Measurements from ENCODE around the gene USP48. TPM values are rescaled to one million over a fixed set of nuclear protein-coding genes. Genes with fewer than 3 reads are reported as not detected.

Gene USP48
- polyA plus RNA-seq, 2 of the 4 experiments (the other 2 are of a cell fraction) = 22.8 to 27.4 TPM

DNA sequence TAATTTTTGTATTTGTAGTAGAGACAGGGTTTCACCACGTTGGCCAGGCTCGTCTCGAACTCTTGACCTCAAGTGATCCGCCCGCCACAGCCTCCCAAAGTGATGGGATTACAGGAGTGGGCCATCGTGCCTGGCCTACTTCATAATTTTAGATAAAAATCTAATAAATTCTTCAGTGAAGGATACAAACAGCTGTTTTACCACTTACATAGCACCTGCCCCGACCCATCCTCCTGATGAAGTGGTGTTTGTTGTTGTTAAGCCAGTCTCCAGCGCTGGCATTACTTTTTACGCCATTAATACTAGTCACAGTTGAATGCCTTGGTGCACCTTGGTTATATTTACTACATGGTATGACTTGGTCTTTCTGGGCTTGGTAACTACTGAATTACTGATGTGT lies 101.5 kb downstream of the USP48 start:
- ChIA-PET CTCF (interaction anchor here (1.4 kb wide), 1 partner anchor 8 kb away, joined by 3 read pairs; no protein-coding TSS in a partner anchor), POLR2A (no interaction called here)
- no peak overlapping the region for H3K27ac ChIP-seq
- H3K9me3 ChIP-seq = peaks cover 12% of the 10 kb centered on the region; the same call in 2 of the 3 replicates
- DNase-seq (ENCODE audit: low read depth in 1 of 2, low spot score in 1 of 2) (no peak), FAIRE-seq (no peak), ATAC-seq (no peak)
- H3K4me3 ChIP-seq = no peak overlapping the region
- TF ChIP-seq ZNF302 (CRISPR knock-in tag; IDR thresholded peaks at IDR 0.05) = no peak
- no peak for TF ChIP-seq CBX8 (IDR thresholded peaks at IDR 0.05)
- TF ChIP-seq FOSL2 (IDR thresholded peaks at IDR 0.05) = no peak
- no peak for TF ChIP-seq FOSL2 (CRISPR knock-in tag; IDR thresholded peaks at IDR 0.05)
- TF ChIP-seq JUN (IDR thresholded peaks at IDR 0.05) = no peak
- no peak for TF ChIP-seq KDM1A (IDR thresholded peaks at IDR 0.05; ENCODE audit: low read depth)
- TF ChIP-seq, protein P1, sequence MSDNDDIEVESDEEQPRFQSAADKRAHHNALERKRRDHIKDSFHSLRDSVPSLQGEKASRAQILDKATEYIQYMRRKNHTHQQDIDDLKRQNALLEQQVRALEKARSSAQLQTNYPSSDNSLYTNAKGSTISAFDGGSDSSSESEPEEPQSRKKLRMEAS (IDR thresholded peaks at IDR 0.05) = no peak
- TF ChIP-seq, protein P2, sequence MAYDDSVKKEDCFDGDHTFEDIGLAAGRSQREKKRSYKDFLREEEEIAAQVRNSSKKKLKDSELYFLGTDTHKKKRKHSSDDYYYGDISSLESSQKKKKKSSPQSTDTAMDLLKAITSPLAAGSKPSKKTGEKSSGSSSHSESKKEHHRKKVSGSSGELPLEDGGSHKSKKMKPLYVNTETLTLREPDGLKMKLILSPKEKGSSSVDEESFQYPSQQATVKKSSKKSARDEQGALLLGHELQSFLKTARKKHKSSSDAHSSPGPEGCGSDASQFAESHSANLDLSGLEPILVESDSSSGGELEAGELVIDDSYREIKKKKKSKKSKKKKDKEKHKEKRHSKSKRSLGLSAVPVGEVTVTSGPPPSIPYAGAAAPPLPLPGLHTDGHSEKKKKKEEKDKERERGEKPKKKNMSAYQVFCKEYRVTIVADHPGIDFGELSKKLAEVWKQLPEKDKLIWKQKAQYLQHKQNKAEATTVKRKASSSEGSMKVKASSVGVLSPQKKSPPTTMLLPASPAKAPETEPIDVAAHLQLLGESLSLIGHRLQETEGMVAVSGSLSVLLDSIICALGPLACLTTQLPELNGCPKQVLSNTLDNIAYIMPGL (CRISPR knock-in tag; IDR thresholded peaks at IDR 0.05; ENCODE audit: borderline replicate concordance) = no peak
- 88% methylated on average over 9 of the region's 9 CpGs for WGBS (ENCODE audit: missing lambda C conversion rate)
- H3K4me1 ChIP-seq = no peaks in the 10 kb centered on the region
- no peak overlapping the region for H3K4me2 ChIP-seq

DNA sequence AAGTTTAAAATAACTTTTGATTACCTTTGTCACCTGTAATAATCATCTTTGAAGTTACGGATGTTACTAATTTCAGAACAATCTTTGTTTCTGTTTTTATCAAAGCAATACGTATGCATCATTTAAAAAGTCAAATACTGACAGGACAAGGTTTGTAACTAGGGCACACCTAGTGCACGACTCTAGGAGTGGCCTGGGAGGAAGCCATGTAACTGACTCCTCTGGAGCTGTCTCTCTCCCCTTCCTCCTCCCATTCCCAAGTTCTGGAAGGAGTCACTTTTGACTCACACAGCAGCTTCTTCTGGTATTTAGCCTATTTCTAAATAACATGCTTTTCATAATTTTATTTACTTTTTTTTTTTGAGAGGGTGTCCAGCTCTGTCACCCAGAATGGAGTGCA lies 102.0 kb downstream of the USP48 start:
- no peak overlapping the region for H3K4me3 ChIP-seq
- peaks cover 9% of the 10 kb centered on the region; the same call in 2 of the 3 replicates for H3K9me3 ChIP-seq
- H3K27ac ChIP-seq = no peak overlapping the region
- DNase-seq (ENCODE audit: low read depth in 1 of 2, low spot score in 1 of 2) (no peak), FAIRE-seq (no peak), ATAC-seq (no peak)
- H3K4me2 ChIP-seq = no peak overlapping the region
- TF ChIP-seq POLR2AphosphoS2 (conservative IDR thresholded peaks at IDR 0.05; ENCODE audit: low read length) = no peak
- TF ChIP-seq, protein P3, sequence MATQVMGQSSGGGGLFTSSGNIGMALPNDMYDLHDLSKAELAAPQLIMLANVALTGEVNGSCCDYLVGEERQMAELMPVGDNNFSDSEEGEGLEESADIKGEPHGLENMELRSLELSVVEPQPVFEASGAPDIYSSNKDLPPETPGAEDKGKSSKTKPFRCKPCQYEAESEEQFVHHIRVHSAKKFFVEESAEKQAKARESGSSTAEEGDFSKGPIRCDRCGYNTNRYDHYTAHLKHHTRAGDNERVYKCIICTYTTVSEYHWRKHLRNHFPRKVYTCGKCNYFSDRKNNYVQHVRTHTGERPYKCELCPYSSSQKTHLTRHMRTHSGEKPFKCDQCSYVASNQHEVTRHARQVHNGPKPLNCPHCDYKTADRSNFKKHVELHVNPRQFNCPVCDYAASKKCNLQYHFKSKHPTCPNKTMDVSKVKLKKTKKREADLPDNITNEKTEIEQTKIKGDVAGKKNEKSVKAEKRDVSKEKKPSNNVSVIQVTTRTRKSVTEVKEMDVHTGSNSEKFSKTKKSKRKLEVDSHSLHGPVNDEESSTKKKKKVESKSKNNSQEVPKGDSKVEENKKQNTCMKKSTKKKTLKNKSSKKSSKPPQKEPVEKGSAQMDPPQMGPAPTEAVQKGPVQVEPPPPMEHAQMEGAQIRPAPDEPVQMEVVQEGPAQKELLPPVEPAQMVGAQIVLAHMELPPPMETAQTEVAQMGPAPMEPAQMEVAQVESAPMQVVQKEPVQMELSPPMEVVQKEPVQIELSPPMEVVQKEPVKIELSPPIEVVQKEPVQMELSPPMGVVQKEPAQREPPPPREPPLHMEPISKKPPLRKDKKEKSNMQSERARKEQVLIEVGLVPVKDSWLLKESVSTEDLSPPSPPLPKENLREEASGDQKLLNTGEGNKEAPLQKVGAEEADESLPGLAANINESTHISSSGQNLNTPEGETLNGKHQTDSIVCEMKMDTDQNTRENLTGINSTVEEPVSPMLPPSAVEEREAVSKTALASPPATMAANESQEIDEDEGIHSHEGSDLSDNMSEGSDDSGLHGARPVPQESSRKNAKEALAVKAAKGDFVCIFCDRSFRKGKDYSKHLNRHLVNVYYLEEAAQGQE (IDR thresholded peaks at IDR 0.05) = no peak
- TF ChIP-seq BHLHE40 (IDR thresholded peaks at IDR 0.05; ENCODE audit: low read depth, low read length) = no peak
- TF ChIP-seq CBX8 (IDR thresholded peaks at IDR 0.05) = no peak
- TF ChIP-seq RCOR1 (IDR thresholded peaks at IDR 0.05; ENCODE audit: low read depth, low read length) = no peak
- no peak for TF ChIP-seq RFX5 (IDR thresholded peaks at IDR 0.05)
- no peak for TF ChIP-seq CHD4 (IDR thresholded peaks at IDR 0.05; ENCODE audit: borderline replicate concordance)
- no peak for TF ChIP-seq HEYL (CRISPR knock-in tag; IDR thresholded peaks at IDR 0.05)
- TF ChIP-seq, protein P2 (CRISPR knock-in tag; IDR thresholded peaks at IDR 0.05; ENCODE audit: borderline replicate concordance) = no peak
- TF ChIP-seq MAZ (IDR thresholded peaks at IDR 0.05; ENCODE audit: borderline replicate concordance, low read depth, low read length) = no peak
- TF ChIP-seq, protein P4, sequence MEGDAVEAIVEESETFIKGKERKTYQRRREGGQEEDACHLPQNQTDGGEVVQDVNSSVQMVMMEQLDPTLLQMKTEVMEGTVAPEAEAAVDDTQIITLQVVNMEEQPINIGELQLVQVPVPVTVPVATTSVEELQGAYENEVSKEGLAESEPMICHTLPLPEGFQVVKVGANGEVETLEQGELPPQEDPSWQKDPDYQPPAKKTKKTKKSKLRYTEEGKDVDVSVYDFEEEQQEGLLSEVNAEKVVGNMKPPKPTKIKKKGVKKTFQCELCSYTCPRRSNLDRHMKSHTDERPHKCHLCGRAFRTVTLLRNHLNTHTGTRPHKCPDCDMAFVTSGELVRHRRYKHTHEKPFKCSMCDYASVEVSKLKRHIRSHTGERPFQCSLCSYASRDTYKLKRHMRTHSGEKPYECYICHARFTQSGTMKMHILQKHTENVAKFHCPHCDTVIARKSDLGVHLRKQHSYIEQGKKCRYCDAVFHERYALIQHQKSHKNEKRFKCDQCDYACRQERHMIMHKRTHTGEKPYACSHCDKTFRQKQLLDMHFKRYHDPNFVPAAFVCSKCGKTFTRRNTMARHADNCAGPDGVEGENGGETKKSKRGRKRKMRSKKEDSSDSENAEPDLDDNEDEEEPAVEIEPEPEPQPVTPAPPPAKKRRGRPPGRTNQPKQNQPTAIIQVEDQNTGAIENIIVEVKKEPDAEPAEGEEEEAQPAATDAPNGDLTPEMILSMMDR (IDR thresholded peaks at IDR 0.05) = no peak
- no peak for TF ChIP-seq ZNF302 (CRISPR knock-in tag; IDR thresholded peaks at IDR 0.05)
- TF ChIP-seq, protein P1 (IDR thresholded peaks at IDR 0.05) = no peak
- TF ChIP-seq, protein P5, sequence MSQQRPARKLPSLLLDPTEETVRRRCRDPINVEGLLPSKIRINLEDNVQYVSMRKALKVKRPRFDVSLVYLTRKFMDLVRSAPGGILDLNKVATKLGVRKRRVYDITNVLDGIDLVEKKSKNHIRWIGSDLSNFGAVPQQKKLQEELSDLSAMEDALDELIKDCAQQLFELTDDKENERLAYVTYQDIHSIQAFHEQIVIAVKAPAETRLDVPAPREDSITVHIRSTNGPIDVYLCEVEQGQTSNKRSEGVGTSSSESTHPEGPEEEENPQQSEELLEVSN (IDR thresholded peaks at IDR 0.05; ENCODE audit: borderline replicate concordance, low read depth) = no peak
- no peak for TF ChIP-seq KDM5A (IDR thresholded peaks at IDR 0.05)
- no peak for TF ChIP-seq RARB (CRISPR knock-in tag; IDR thresholded peaks at IDR 0.05)
- TF ChIP-seq NFE2L2 (conservative IDR thresholded peaks at IDR 0.05; ENCODE audit: low read length) = no peak
- TF ChIP-seq GATA3 (IDR thresholded peaks at IDR 0.05; ENCODE audit: borderline replicate concordance) = no peak
- no peak for TF ChIP-seq EHMT2 (IDR thresholded peaks at IDR 0.05; ENCODE audit: low read depth)
- POLR2A ChIA-PET = no interaction called here
- WGBS (ENCODE audit: missing lambda C conversion rate) = 95% methylated on average over 3 of the region's 3 CpGs
- CTCF ChIA-PET = no interaction called here
- H3K4me1 ChIP-seq = no peaks in the 10 kb centered on the region
